Measurements from ENCODE around the gene PREX1.

GRCh38 chr20:48683467-48684175 is 144.2 kb downstream of the PREX1 start:
- no peak for TF ChIP-seq CTCF (optimal IDR thresholded peaks at IDR 0.05 in 1 of 3, IDR thresholded peaks at IDR 0.05 in 1 of 3, conservative IDR thresholded peaks at IDR 0.05 in 1 of 3; ENCODE audit: extremely low read depth in 1 of 3, insufficient read depth in 2 of 3, low read length in 3 of 3)
- TF ChIP-seq EZH2 (IDR thresholded peaks at IDR 0.05; ENCODE audit: low read length): no peak
